DND-41 (cell line): ENCODE results near the gene FBXW12.

Experiments used
- ATAC-seq: fragments of 200-7000 bp; cut with Tn5 transposase; 3 replicates; pipeline ENCODE4 v1.9.1; 2021; ENCODE audit warnings: low read depth; ENCODE audit not compliant: insufficient read depth
- DNase-seq: peaks from one replicate; pipeline ENCODE4 v3.0.0-alpha.2; 2020
- H2AFZ ChIP-seq: 2 replicates; pipeline ENCODE4 v1.6.0; 2012; ENCODE audit warnings: low read depth, low read length
- H3K27ac ChIP-seq: 2 replicates; pipeline ENCODE4 v1.5.1; 2012; ENCODE audit warnings: low read length, inconsistent platforms
- H3K27me3 ChIP-seq: fragments of 200-600 bp; sonication (generic); 2 replicates; pipeline ENCODE4 v1.6.0; 2012; ENCODE audit warnings: low read length, mild to moderate bottlenecking, inconsistent platforms; ENCODE audit not compliant: insufficient read depth, poor library complexity
- H3K36me3 ChIP-seq: 2 replicates; pipeline ENCODE4 v1.5.1; 2012; ENCODE audit warnings: low read length, inconsistent platforms; ENCODE audit not compliant: insufficient read depth
- H3K4me1 ChIP-seq: 2 replicates; pipeline ENCODE4 v1.5.1; 2012; ENCODE audit warnings: mild to moderate bottlenecking, low read length; ENCODE audit not compliant: insufficient read depth
- H3K4me2 ChIP-seq: 2 replicates; pipeline ENCODE4 v1.6.0; 2012; ENCODE audit warnings: mild to moderate bottlenecking, moderate library complexity, low read length, inconsistent platforms; ENCODE audit not compliant: insufficient read depth
- H3K4me3 ChIP-seq, 2 experiments: fragments of 200-600 bp in 1 of 2; shearing (Covaris generic) in 1 of 2; 2 replicates each; pipeline ENCODE4 v1.5.1; 2012 to 2016; ENCODE audit warnings: inconsistent platforms in 2 of 2, low read length in 2 of 2, mild to moderate bottlenecking in 2 of 2, low read depth in 1 of 2, moderate library complexity in 1 of 2
- H3K79me2 ChIP-seq: 2 replicates; pipeline ENCODE4 v1.6.0; 2012; ENCODE audit warnings: low read length, inconsistent platforms; ENCODE audit not compliant: insufficient read depth
- H3K9ac ChIP-seq: 2 replicates; pipeline ENCODE4 v1.6.0; 2012; ENCODE audit warnings: low read depth, mild to moderate bottlenecking, inconsistent platforms, low read length, moderate library complexity
- H3K9me3 ChIP-seq: 2 replicates; pipeline ENCODE4 v1.5.1; 2012; ENCODE audit warnings: low read length, moderate library complexity, mild to moderate bottlenecking, inconsistent platforms; ENCODE audit not compliant: insufficient read depth, severe bottlenecking
- H4K20me1 ChIP-seq: 2 replicates; pipeline ENCODE4 v1.6.0; 2012; ENCODE audit warnings: low read length; ENCODE audit not compliant: insufficient read depth
- EZH2 ChIP-seq: IDR thresholded peaks from 3 replicates; pipeline ENCODE4 v1.6.1; 2012; ENCODE audit warnings: borderline replicate concordance, low read depth, mild to moderate bottlenecking, moderate library complexity, low read length, inconsistent platforms; ENCODE audit not compliant: severe bottlenecking
- TF ChIP-seq, protein P1 (sequence below): IDR thresholded peaks from 2 replicates; pipeline ENCODE4 v1.5.1; 2012; ENCODE audit warnings: borderline replicate concordance, low read length, moderate library complexity, mild to moderate bottlenecking; ENCODE audit not compliant: poor library complexity, severe bottlenecking; ENCODE audit errors: extremely low read depth

The FBXW12 gene

DNA sequence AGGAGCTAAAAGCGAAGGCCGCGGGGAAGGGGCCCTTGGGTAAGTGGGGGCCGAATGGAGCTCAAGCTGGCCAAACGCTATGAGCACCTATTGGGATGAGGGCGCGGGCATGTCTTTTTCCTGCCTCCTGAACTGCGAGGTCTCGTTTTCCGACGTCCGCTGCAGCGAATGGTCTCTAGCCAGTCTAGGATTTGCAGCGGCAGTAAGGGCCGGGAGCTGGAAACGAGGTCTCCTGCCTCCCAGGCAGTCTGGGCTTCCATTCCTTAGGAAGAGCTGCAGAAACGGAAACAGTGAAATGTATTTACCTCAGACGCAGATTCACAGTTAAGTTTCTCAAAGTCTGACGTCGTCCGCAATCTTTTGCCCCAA lies 68.6 kb downstream of the FBXW12 start:
- H3K36me3 ChIP-seq = peaks cover 23% of the 10 kb centered on the region
- H3K4me1 ChIP-seq = peaks cover 52% of the 10 kb centered on the region
- H3K9ac ChIP-seq = peak overlapping the region; percentile 78
- H3K4me3 ChIP-seq = peak overlapping the region; percentile 47 to 87; a peak in 3 of 4 replicates
- H3K4me2 ChIP-seq = peak overlapping the region; percentile 89
- H3K9me3 ChIP-seq = no peaks in the 10 kb centered on the region
- peaks cover 12% of the 10 kb centered on the region for H4K20me1 ChIP-seq
- TF ChIP-seq, protein P1, sequence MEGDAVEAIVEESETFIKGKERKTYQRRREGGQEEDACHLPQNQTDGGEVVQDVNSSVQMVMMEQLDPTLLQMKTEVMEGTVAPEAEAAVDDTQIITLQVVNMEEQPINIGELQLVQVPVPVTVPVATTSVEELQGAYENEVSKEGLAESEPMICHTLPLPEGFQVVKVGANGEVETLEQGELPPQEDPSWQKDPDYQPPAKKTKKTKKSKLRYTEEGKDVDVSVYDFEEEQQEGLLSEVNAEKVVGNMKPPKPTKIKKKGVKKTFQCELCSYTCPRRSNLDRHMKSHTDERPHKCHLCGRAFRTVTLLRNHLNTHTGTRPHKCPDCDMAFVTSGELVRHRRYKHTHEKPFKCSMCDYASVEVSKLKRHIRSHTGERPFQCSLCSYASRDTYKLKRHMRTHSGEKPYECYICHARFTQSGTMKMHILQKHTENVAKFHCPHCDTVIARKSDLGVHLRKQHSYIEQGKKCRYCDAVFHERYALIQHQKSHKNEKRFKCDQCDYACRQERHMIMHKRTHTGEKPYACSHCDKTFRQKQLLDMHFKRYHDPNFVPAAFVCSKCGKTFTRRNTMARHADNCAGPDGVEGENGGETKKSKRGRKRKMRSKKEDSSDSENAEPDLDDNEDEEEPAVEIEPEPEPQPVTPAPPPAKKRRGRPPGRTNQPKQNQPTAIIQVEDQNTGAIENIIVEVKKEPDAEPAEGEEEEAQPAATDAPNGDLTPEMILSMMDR = no peak
- TF ChIP-seq EZH2 = no peak
- H2AFZ ChIP-seq = peak overlapping the region; percentile 77
- ATAC-seq = no peak
- H3K27me3 ChIP-seq = no peaks in the 10 kb centered on the region
- peak overlapping the region; percentile 82 for H3K27ac ChIP-seq
- DNase-seq = no peak
- peaks cover 38% of the 10 kb centered on the region for H3K79me2 ChIP-seq

DNA sequence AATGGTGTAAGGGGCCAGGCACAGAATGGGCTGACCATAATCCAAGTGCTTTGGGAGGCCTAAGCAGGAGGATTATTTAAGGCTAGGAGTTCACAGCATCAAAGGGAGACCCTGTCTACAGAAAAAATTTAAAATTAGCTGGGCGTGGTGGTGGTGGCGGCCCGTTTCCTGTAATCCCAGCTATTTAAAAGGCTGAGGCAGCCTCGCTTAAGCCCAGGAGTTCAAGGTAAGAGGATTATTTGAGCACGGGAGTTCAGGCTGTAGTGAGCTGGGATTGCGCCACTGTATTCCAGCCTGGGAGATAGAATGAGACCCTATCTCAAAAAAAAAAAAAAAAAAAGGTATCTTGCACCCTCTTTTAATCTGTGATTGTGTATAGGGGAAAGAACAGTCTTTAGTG lies 69.9 kb downstream of the FBXW12 start:
- DNase-seq (no peak), ATAC-seq (no peak)
- peaks cover 48% of the 10 kb centered on the region for H3K4me1 ChIP-seq
- TF ChIP-seq, protein P1 = no peak
- TF ChIP-seq EZH2 = no peak
- peak overlapping the region; percentile 78 for H3K9ac ChIP-seq
- H3K27ac ChIP-seq = no peak overlapping the region
- peak overlapping the region in 1 of 2 experiments; percentile 87; a peak in 2 of 4 replicates for H3K4me3 ChIP-seq
- no peaks in the 10 kb centered on the region for H3K9me3 ChIP-seq
- peaks cover 12% of the 10 kb centered on the region for H4K20me1 ChIP-seq
- peaks cover 49% of the 10 kb centered on the region for H3K79me2 ChIP-seq
- no peak overlapping the region for H2AFZ ChIP-seq
- H3K36me3 ChIP-seq = peaks cover 23% of the 10 kb centered on the region
- H3K4me2 ChIP-seq = peak overlapping the region; percentile 89
- no peaks in the 10 kb centered on the region for H3K27me3 ChIP-seq
